ENCODE measurements around the gene PPP1R9B.

- TF ChIP-seq CTCF (IDR thresholded peaks at IDR 0.05; ENCODE audit: low read depth, low read length) (no peak), EZH2phosphoT487 (IDR thresholded peaks at IDR 0.05; ENCODE audit: low read depth) (no peak)
These were observed 40.7 kb downstream of the PPP1R9B start for GRCh38 chr17:50109785-50110184.

All from OCI-LY3 (cell line).